Epidermal melanocyte (primary cell): Measurements from ENCODE around the gene IGFBP7.
"Not testable (repeated sequence)": the region's sequence is repeated elsewhere in the genome, so short reads cannot be mapped to it uniquely, and the experiment has no call there.

Experiments used
- DNase-seq: peaks from one replicate; pipeline ENCODE4 v3.0.0; 2011; ENCODE audit warnings: low spot score; ENCODE audit not compliant: insufficient read length

Gene IGFBP7

DNA sequence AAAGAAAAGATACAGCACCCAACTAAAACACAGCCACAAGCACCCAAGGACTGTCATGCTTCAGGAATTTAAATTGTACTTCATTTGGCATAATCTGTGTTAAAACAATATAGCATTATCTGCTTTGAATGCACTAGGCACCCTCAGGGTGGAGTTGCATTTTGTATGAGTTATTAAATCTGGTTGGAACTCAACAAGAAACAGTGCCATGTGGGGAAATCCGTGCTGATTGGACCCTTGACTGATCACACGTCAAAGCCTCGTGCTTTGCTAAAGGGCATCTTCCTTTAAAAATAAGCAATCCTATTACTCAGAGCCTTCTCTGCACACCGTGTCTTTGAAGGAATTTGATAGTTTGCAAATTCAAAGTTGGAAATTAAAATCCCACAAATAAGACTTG is 35.4 kb downstream of the IGFBP7 start:
- DNase-seq, result peak; percentile 57

DNA sequence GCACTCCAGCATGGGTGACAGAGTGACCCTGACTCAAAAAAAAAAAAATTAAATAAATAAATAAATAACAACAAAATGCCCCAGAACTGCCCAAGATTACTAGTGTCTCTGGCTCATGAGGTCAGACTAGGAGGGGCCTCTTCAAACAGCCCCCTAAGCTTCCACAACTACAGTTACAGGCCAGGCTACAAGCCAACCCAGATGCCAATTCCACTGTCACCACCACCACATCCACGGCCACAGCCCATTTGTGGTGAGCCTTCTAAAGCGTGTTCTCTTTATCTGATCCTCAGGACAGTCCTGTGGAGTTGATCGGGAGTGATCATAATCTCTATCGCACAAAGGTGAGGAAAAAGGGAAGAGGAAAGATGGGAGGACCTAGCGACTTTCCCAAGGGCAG is 36.6 kb downstream of the IGFBP7 start:
- DNase-seq, result no peak

DNA sequence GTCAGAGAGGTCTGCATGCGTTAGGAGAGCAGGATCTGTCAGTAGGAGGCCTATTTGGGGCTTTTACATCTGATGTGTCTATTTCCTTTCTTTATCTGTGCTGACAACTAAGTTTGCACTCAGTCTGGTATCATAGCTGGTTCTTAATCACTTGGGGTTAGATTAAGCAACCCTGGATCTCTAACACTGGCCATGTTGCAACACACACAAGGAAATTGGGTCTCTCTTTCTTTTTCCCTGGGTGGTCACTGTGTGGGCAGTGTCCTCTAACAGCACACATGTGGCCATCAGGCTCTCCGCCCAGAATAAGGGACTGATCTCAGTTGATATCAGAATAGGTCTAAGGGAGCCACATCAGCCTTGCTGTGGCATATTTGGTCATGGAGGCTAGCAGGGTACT is 38.9 kb downstream of the IGFBP7 start:
- DNase-seq, result no peak

DNA sequence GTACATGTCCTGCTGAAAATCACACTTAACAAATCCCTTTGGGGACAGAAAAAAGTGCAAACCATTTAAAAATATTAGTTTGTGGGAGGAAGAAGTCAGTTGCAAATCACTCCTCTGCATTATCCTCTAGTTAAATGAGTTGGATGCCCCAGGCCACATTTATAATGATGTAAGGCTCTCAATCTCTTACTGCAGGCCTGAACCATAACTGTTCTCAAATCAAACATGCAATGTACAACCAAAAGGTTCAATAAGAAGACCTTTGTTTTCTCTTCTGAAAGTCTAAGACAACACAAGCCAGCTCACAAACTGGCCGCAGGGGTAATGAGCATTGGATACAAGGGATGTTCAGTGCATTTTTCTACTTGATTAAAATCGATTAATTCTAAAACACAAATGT is 39.7 kb downstream of the IGFBP7 start:
- DNase-seq, result no peak

DNA sequence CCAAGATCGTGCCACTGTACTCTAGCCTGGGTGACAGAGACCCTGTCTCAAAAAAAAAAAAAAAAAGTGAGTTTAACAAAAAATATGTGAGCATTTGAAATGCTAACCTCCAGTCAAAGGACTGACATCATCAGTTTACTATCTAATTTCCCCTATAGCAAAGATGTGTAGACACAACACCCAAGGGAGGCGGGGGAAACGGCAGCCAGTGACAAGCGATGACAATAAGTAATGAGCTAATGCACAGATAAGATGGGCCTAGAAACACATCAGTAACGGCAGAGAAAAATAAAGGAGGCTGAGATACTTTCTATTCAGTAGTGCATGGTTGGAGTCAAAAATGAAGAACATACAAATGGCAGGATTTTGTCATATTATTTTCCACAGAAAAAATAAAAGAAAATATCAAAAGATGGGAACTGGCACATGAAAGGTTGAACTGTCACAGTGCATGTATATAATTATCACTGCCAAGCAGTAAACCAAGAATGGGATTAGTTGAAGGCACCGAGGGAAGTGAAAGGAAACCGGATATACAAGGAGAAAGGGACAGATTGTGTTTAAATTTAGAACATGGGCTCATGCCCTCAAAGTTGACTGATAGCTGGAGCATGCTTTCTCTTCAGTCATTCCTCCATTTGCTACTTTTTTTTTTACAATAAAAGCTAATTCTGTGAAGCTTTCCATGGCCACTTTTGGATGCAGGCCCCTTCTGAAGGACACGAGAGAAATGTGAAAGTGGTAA is 41.8 kb downstream of the IGFBP7 start:
- no peak for DNase-seq

- no peak for DNase-seq
Measured at GRCh38 chr4:57065730-57066482, 44.3 kb downstream of the IGFBP7 start.

GRCh38 chr4:57064811-57065711 is 45.1 kb downstream of the IGFBP7 start:
- DNase-seq, result no peak

DNA sequence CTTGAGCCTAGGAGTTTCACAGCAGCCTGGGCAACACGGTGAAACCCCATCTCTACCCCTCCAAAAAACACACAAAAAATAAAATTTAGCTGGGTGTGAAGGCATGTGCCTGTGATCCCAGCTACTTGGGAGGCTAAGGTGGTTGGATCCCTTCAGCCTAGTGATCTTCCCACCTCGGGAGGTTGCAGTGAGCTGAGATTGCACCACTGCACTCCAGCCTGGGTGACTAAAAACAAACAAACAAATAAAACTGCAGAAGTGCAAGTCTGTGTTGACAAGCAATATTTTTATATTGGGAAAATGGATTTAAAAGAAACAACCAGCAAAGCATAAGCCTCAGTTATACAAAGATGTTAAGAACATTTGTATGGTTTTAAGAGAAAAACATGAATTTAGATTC is 46.1 kb downstream of the IGFBP7 start:
- no peak for DNase-seq

- no peak for DNase-seq
Measured at GRCh38 chr4:57063518-57063917, 46.7 kb downstream of the IGFBP7 start.

GRCh38 chr4:57061395-57061794 is 48.8 kb downstream of the IGFBP7 start:
- no peak for DNase-seq

DNA sequence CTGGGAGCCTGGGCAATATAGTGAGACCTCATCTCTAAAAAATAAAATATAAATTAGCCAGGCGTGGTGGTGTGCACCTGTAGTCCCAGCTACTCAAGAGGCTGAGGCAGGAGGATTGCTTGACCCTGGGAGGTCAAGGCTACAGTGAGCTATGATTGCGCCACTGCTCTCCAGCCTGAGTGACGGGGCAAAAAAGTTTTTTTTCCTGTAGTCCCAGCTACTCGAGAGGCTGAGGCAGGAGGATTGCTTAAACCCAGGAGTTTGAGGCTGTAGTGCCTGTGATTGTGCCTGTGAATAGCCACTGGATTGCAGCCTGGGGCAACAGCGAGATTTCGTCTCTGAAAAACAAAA is 49.5 kb downstream of the IGFBP7 start:
- not testable (repeated sequence) for DNase-seq

DNA sequence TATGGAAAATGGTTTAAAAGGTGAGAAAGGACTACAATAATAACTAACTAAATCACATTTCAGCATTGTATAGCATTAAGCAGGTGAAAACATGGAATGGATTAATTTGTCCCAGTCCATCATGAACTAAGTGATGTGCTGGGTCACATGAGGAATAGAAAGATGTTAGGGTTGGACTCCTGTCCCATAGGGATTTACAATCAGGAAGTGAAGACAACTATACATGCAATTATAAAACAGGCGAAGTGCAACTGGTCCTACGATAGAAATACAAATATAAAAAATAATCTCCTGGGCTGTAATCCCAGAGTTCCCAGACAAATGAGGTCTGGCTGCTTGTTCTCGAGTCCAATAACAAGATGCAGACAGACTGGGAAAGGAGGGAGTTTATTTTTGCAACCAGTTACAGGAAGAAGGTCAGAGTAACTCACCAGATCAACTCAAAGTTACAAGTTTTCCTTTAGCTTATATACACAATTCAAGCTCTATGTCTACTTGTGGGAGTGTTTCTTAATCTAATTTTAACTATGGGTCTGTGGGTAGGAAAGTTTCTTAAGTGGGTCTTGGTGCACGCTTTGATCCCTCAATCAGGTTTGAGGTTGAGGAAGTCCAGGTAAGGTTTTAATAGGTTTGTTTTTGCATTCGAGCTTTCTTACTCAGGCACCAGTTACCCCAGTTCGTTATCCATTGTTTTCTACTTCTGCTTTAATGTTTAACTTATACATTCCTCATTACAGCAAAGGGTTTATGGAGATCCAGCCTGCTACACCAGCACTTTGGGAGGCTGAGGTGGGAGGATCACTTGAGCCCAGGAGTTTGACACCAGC is 50.1 kb downstream of the IGFBP7 start:
- DNase-seq, result no peak

- DNase-seq, result no peak
Measured at GRCh38 chr4:57055886-57056285, 54.3 kb downstream of the IGFBP7 start.

- no peak for DNase-seq
Measured at GRCh38 chr4:57053508-57053907, 56.7 kb downstream of the IGFBP7 start.

- DNase-seq, result no peak
Measured at GRCh38 chr4:57051524-57051923, 58.7 kb downstream of the IGFBP7 start.

DNA sequence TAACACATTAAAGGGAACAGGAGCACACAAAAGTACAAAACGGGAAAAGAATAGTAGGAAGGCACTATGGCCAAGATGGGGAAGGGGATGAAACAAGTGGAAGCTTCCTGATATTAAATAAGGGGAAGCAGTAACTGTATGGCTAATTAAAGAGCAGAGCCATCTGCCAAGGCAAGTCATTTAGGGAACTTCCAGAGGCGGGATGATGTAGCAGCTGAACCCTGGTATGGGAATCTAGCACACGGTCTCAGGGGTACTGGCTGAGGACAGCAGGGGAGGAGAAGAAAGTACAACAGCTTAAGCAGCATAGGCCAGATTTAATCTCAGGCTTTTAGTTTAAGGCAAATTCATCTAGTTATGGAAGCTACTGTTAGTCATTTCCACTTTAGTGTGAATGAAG is 59.1 kb downstream of the IGFBP7 start:
- no peak for DNase-seq

GRCh38 chr4:57048590-57049304 is 61.4 kb downstream of the IGFBP7 start:
- DNase-seq, result no peak

DNA sequence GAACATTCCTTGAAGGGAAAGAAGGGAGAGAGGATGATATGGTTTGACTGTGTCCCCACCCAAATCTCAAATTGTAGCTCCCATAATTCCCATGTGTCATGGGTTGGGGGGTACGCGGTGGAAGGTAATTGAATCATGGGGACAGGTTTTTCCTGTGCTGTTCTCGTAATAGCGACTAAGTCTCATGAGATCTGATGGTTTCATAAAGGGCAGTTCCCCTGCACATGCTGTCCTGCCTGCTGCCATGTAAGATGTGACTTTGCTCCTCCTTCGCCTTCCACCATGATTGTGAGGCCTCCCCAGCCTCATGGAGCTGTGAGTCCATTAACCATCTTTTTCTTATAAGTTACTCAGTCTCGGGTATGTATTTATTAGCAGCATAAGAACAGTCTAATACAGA is 63.1 kb downstream of the IGFBP7 start:
- DNase-seq, result not testable (repeated sequence)

DNA sequence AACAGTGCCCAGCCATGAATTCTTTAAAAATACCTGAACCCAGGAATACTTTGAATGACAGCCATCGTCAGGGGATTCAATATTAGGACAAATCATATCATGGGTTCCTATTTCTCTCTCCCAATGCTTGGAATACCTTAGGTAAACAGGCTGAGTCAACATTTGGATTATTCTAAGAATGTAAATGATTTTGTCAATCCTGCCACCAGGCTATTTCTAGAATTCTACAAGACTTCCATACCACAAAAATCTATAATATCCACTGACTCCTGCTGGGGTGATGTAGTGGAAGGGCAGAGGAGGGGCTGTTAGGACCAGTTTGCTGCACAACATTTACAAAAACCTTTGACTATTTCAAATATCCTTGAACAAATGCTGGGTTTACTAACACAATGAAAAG is 65.2 kb downstream of the IGFBP7 start:
- no peak for DNase-seq

DNA sequence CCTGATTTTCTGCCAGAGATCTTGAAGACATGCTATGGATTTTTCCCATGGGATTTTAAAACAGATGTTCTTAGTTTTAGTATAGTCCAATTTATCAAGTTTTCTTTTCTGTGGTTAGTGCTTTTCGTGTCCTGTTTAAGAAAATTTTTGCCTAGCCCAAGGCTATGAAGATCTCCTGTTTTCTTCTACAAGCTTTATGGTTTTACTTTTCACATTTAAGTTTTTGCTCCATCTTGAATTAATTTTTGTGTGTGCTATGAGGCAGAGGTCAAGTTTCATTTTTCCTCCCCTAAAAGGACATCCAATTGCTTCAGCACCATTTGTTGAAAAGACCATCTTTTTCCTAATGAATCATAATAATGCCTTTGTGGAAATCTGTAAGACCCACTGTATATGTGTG is 65.9 kb downstream of the IGFBP7 start:
- DNase-seq, result peak; percentile 56
